NCI-H1092 (cell line): ENCODE measurements around the gene PPM1G.
"Not testable (repeated sequence)": the region's sequence is repeated elsewhere in the genome, so short reads cannot be mapped to it uniquely, and the experiment has no call there.

Experiments
- DNase-seq: peaks from one replicate; lab custom pipeline; 2025; lab: John Stamatoyannopoulos, UW

PPM1G gene

GRCh38 chr2:27375513-27376099 is 33.8 kb downstream of the PPM1G start:
- DNase-seq, result no peak

DNA sequence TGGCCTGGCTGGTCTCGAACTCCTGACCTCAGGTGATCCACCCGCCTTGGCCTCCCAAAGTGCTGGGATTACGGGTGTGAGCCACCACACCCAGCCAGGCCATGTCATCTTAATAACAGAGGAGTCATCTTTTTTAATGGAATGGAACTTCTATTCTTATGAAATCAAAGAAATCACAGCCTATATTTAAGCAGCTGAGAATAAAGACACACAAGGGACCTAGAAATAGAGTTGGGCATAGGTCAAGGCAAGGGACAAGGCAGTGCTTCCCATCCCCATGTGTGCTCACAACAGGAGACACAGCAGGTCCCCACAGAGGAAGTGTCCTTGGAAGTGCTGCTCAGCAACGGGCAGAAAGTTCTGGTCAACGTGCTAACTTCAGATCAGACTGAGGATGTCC is 35.8 kb downstream of the PPM1G start:
- no peak for DNase-seq

DNA sequence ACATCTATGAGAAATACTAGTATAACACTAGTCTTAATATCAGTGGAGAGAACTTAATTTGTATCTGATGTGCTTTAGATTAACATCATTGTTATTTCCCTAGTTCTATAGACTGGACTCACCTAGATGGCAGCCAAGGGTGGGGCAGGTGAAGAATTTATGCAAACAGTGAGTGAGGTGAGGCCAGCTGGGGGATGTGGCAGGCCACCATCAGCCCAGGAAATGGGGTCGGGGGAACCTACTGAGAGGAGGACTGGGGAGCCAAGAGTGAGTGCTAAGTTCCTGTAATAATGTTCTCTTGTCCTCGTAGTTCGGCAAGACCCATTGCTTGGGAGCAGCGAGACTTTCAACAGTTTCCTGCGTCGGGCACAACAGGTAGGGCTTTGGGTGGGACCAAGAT is 36.5 kb downstream of the PPM1G start:
- DNase-seq, result no peak

- DNase-seq, result no peak
Measured at GRCh38 chr2:27370816-27371620, 38.4 kb downstream of the PPM1G start.

- DNase-seq, result peak; percentile 94
Measured at GRCh38 chr2:27370026-27370815, 39.2 kb downstream of the PPM1G start, which contains the start of the genes EIF2B4 and SNX17. Gene EIF2B4, minus strand, starts transcription at chr2:27370338. Its CDS starts 24 bp downstream, at chr2:27370314. Gene SNX17, plus strand, starts transcription at chr2:27370616. Its CDS starts 128 bp downstream, at chr2:27370744.

- no peak for DNase-seq
Measured at GRCh38 chr2:27369471-27370025, 39.8 kb downstream of the PPM1G start.

GRCh38 chr2:27363933-27364332 is 45.5 kb downstream of the PPM1G start:
- no peak for DNase-seq

- no peak for DNase-seq
Measured at GRCh38 chr2:27362678-27363420, 46.5 kb downstream of the PPM1G start.

- DNase-seq, result peak; percentile 93
Measured at GRCh38 chr2:27356382-27357181, 52.8 kb downstream of the PPM1G start, which contains the start of gene GTF3C2. Gene GTF3C2, minus strand, starts transcription at chr2:27356764. Its CDS starts 13,210 bp downstream, at chr2:27343554.

DNA sequence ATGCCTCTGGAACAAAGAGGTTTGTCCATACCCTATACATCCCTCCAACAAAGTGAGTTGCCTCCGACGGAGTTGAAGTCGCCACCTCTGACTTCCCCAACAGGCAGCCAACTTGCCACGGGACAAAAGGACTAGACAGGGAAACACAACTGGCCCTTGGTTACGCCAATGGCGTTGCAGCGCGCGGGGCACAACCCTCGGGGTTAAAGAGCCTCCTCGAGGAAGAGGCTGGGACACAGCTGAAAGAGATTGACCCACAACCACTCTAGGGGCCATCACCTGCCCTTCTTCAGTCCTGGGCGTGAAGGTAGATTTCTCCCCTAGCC is 53.4 kb downstream of the PPM1G start:
- no peak for DNase-seq

DNA sequence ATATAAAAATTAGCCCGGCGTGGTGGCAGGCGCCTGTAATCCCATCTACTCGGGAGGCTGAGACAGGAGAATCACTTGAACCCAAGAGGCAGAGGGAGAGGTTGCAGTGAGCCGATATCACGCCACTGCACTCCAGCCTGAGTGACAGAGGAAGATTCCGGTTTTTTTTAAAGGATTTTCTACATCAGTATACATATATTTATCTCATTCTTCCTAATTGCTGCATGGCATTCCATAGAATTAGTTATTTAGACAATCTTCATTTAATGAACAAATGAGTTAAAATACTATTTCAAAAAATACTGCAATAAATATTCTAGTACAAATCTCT is 54.8 kb downstream of the PPM1G start:
- DNase-seq, result no peak

DNA sequence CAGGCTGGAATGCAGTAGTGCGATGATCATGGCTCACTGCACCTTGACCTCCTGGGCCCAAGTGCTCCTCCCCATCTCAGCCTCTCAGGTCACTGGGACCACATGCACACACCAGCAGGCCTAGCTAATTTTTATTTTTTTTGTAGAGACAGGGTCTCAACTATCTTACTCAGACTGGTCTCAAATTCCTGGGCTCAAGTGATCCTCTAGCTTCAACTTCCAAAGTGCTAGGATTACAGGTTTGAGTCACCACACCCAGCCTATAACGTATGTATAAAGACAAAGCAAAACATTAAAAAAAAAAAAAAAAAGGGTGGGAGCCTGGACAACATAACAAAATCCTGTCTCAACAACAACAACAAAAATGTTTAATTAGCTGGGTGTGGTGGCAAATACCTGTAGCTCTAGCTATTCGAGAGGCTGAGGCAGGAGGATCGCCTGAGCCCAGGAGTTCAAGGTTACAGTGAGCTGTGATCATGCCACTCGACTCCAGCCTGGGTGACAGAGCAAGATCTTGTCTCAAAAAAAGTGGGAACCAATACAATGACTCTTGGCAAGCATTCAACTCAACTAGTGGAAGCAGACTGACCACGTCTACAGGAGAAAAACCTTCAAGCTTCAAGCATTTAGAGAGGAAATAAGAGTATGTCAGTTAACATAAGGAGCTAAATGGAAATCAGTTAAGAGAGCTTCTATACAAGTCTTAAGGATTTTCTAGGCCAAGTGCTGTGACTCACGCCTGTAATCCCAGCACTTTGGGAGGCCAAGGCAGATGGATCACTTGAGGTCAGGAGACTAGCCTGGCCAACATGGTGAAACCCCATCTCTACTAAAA is 55.4 kb downstream of the PPM1G start:
- no peak for DNase-seq

- DNase-seq, result not testable (repeated sequence)
Measured at GRCh38 chr2:27353386-27353761, 56.0 kb downstream of the PPM1G start.

DNA sequence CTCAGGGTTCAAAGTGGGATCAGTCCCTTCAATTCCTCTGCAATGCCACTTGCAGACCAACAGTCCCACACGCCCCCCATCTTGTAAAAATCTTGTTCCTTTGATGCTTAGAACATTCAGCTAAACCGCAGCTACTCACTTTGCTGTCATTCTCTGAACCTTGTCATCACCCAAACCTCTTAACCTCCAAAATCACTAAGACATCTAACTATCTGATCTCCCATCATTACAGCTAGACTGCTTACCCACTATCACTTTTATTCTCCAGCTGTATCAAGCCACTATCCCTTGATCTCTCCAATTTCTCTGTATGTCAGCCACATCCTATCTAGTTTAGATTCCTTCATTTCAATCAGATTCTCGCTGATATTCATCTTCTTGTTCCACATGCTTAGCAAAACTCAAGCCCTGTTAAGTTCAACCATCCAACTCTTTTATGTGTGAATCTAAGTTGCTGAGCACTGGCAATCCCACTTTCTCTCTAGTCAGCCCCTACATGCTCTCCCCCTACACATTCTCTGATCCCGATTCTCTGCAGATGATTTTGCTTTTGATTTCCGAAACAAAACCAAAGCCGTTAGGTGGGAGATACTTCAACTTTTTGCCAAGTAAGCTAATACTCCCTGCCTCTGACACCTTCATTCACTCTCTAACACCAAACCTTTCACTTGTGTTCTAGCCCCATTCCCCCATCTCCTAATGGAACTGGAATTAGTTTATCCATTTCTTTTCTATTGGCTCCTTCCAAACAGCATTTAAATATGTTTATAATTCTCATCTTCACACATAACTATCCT is 57.4 kb downstream of the PPM1G start:
- DNase-seq, result no peak

DNA sequence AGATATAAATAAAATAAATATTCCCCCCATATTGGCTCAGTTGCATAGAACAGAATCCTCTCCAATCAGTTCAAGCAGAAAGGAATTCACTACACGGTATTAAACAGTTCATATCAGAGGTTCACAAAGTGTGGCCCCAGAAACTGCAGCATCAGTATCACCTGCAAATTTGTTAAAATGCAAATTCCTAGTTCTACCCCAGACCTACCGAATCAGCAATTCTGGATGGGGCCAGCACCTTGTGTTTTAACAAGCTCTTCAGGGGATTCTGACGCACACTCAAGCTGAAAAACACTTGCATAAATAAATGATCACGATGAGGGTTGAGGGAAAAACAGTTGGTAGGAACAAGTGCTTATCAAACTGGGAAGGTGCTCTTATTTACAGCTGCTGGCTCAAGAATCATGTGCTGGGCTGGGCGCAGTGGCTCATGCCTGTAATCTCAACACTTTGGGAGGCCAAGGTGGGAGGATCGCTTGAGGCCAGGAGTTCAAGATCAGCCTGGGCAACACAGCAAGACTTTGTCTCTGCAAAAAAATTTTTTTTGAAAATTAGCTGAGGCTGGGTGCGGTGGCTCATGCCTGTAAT is 59.2 kb downstream of the PPM1G start:
- no peak for DNase-seq

GRCh38 chr2:27347641-27348040 is 61.8 kb downstream of the PPM1G start:
- DNase-seq, result no peak

- no peak for DNase-seq
Measured at GRCh38 chr2:27336173-27336572, 73.2 kb downstream of the PPM1G start.

- DNase-seq, result no peak
Measured at GRCh38 chr2:27335311-27335710, 74.1 kb downstream of the PPM1G start.
